HEK293 (cell line): ENCODE results near the gene SAPCD1.

Source experiments
- KLF8 ChIP-seq: fragments of 450-650 bp; formaldehyde crosslinking; IDR thresholded peaks from 2 replicates; pipeline ENCODE4 v1.5.1; 2016; ENCODE audit warnings: missing biosample characterization, missing genetic modification characterization
- PRDM10 ChIP-seq: fragments of 450-650 bp; formaldehyde crosslinking; IDR thresholded peaks from 2 replicates; pipeline ENCODE4 v1.5.1; 2016; ENCODE audit warnings: missing biosample characterization, missing genetic modification characterization
- YY1 ChIP-seq: fragments of 450-650 bp; formaldehyde crosslinking; IDR thresholded peaks from 2 replicates; pipeline ENCODE4 v1.5.1; 2018; ENCODE audit warnings: missing biosample characterization, missing genetic modification characterization
- ZBTB10 ChIP-seq: fragments of 450-650 bp; formaldehyde crosslinking; IDR thresholded peaks from 2 replicates; pipeline ENCODE4 v1.5.1; 2016; ENCODE audit warnings: missing biosample characterization, missing genetic modification characterization
- ZBTB26 ChIP-seq: fragments of 450-650 bp; formaldehyde crosslinking; optimal IDR thresholded peaks from 2 replicates; pipeline ENCODE3; 2016; ENCODE audit warnings: missing biosample characterization, mild to moderate bottlenecking, missing genetic modification characterization
- ZBTB44 ChIP-seq: fragments of 450-650 bp; IDR thresholded peaks from 2 replicates; pipeline ENCODE4 v1.5.1; 2018; ENCODE audit warnings: missing biosample characterization, mild to moderate bottlenecking, missing genetic modification characterization
- ZEB2 ChIP-seq: fragments of 450-650 bp; formaldehyde crosslinking; IDR thresholded peaks from 2 replicates; pipeline ENCODE4 v1.5.1; 2016; ENCODE audit warnings: missing biosample characterization, missing genetic modification characterization
- ZFP37 ChIP-seq: fragments of 450-650 bp; formaldehyde crosslinking; IDR thresholded peaks from 2 replicates; pipeline ENCODE4 v1.5.1; 2016; ENCODE audit warnings: missing biosample characterization, missing genetic modification characterization
- ZNF155 ChIP-seq: fragments of 450-650 bp; formaldehyde crosslinking; IDR thresholded peaks from 2 replicates; pipeline ENCODE4 v1.5.1; 2016; ENCODE audit warnings: missing biosample characterization, missing genetic modification characterization
- ZNF2 ChIP-seq: fragments of 450-650 bp; formaldehyde crosslinking; IDR thresholded peaks from 2 replicates; pipeline ENCODE4 v1.5.1; 2016; ENCODE audit warnings: missing biosample characterization, missing genetic modification characterization
- ZNF211 ChIP-seq: fragments of 450-650 bp; formaldehyde crosslinking; IDR thresholded peaks from 2 replicates; pipeline ENCODE4 v1.5.1; 2016; ENCODE audit warnings: low read depth, missing biosample characterization, missing genetic modification characterization
- ZNF37A ChIP-seq: fragments of 450-650 bp; IDR thresholded peaks from 2 replicates; pipeline ENCODE4 v1.5.1; 2018; ENCODE audit warnings: missing biosample characterization, missing genetic modification characterization
- ZNF391 ChIP-seq: fragments of 450-650 bp; formaldehyde crosslinking; IDR thresholded peaks from 2 replicates; pipeline ENCODE4 v1.5.1; 2016; ENCODE audit warnings: low read depth, missing biosample characterization, missing genetic modification characterization, borderline replicate concordance
- ZNF416 ChIP-seq: fragments of 450-650 bp; formaldehyde crosslinking; IDR thresholded peaks from 2 replicates; pipeline ENCODE4 v1.5.1; 2016; ENCODE audit warnings: missing biosample characterization, missing genetic modification characterization
- ZNF423 ChIP-seq: fragments of 450-650 bp; formaldehyde crosslinking; IDR thresholded peaks from 2 replicates; pipeline ENCODE4 v1.5.1; 2016; ENCODE audit warnings: missing biosample characterization, missing genetic modification characterization
- ZNF561 ChIP-seq: fragments of 450-650 bp; IDR thresholded peaks from 2 replicates; pipeline ENCODE4 v1.5.1; 2018; ENCODE audit warnings: missing biosample characterization, missing genetic modification characterization, borderline replicate concordance
- ZNF660 ChIP-seq: fragments of 450-650 bp; IDR thresholded peaks from 2 replicates; pipeline ENCODE4 v1.5.1; 2018; ENCODE audit warnings: missing biosample characterization, mild to moderate bottlenecking, missing genetic modification characterization
- ZNF76 ChIP-seq: fragments of 450-650 bp; formaldehyde crosslinking; IDR thresholded peaks from 2 replicates; pipeline ENCODE4; 2016; ENCODE audit warnings: low read depth, missing biosample characterization, missing genetic modification characterization, borderline replicate concordance
- ZNF776 ChIP-seq: fragments of 450-650 bp; formaldehyde crosslinking; IDR thresholded peaks from 2 replicates; pipeline ENCODE4 v1.5.0; 2017; ENCODE audit warnings: missing biosample characterization, missing genetic modification characterization, borderline replicate concordance
- TF ChIP-seq, protein P1 (sequence below): fragments of 450-650 bp; formaldehyde crosslinking; IDR thresholded peaks from 2 replicates; pipeline ENCODE4 v1.5.1; 2016; ENCODE audit warnings: missing biosample characterization, missing genetic modification characterization
- TF ChIP-seq, protein P2 (sequence below): fragments of 450-650 bp; formaldehyde crosslinking; IDR thresholded peaks from 2 replicates; pipeline ENCODE4 v1.5.1; 2016; ENCODE audit warnings: missing biosample characterization, missing genetic modification characterization
- TF ChIP-seq, protein P3 (sequence below): fragments of 450-650 bp; formaldehyde crosslinking; IDR thresholded peaks from 2 replicates; pipeline ENCODE4 v1.5.1; 2016; ENCODE audit warnings: missing biosample characterization, missing genetic modification characterization

SAPCD1 gene

GRCh38 chr6:31806470-31807272 is 44.2 kb downstream of the SAPCD1 start, which contains the start of gene LSM2 (continued):
- TF ChIP-seq, protein P1, sequence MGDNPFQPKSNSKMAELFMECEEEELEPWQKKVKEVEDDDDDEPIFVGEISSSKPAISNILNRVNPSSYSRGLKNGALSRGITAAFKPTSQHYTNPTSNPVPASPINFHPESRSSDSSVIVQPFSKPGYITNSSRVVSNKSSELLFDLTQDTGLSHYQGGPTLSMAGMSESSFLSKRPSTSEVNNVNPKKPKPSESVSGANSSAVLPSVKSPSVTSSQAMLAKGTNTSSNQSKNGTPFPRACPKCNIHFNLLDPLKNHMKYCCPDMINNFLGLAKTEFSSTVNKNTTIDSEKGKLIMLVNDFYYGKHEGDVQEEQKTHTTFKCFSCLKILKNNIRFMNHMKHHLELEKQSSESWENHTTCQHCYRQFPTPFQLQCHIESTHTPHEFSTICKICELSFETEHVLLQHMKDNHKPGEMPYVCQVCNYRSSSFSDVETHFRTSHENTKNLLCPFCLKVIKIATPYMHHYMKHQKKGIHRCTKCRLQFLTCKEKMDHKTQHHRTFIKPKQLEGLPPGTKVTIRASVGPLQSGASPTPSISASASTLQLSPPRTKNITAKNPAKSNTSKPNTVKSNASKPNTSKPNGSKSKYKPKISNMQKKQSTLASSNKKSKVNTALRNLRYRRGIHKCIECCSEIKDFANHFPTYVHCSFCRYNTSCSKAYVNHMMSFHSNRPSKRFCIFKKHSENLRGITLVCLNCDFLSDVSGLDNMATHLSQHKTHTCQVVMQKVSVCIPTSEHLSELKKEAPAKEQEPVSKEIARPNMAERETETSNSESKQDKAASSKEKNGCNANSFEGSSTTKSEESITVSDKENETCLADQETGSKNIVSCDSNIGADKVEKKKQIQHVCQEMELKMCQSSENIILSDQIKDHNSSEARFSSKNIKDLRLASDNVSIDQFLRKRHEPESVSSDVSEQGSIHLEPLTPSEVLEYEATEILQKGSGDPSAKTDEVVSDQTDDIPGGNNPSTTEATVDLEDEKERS (tag by site-specific recombination): no peak
- peak; percentile 76 for TF ChIP-seq ZFP37 (tag by site-specific recombination)
- no peak for TF ChIP-seq ZBTB44
- TF ChIP-seq ZBTB26: peak; percentile 99
- TF ChIP-seq, protein P2, sequence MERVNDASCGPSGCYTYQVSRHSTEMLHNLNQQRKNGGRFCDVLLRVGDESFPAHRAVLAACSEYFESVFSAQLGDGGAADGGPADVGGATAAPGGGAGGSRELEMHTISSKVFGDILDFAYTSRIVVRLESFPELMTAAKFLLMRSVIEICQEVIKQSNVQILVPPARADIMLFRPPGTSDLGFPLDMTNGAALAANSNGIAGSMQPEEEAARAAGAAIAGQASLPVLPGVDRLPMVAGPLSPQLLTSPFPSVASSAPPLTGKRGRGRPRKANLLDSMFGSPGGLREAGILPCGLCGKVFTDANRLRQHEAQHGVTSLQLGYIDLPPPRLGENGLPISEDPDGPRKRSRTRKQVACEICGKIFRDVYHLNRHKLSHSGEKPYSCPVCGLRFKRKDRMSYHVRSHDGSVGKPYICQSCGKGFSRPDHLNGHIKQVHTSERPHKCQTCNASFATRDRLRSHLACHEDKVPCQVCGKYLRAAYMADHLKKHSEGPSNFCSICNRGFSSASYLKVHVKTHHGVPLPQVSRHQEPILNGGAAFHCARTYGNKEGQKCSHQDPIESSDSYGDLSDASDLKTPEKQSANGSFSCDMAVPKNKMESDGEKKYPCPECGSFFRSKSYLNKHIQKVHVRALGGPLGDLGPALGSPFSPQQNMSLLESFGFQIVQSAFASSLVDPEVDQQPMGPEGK (tag by site-specific recombination): peak; percentile 81
- no peak for TF ChIP-seq ZNF155 (tag by site-specific recombination)
- TF ChIP-seq KLF8 (tag by site-specific recombination): peak; percentile 66; the same call in 1 of the 2 replicates
- peak; percentile 95 for TF ChIP-seq ZNF423
- peak; percentile 70; the same call in 1 of the 2 replicates for TF ChIP-seq YY1 (tag by site-specific recombination)
- peak; percentile 78 for TF ChIP-seq ZNF561 (tag by site-specific recombination)
- peak; percentile 89 for TF ChIP-seq ZEB2 (tag by site-specific recombination)
- TF ChIP-seq, protein P3, sequence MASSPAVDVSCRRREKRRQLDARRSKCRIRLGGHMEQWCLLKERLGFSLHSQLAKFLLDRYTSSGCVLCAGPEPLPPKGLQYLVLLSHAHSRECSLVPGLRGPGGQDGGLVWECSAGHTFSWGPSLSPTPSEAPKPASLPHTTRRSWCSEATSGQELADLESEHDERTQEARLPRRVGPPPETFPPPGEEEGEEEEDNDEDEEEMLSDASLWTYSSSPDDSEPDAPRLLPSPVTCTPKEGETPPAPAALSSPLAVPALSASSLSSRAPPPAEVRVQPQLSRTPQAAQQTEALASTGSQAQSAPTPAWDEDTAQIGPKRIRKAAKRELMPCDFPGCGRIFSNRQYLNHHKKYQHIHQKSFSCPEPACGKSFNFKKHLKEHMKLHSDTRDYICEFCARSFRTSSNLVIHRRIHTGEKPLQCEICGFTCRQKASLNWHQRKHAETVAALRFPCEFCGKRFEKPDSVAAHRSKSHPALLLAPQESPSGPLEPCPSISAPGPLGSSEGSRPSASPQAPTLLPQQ: peak; percentile 52
- TF ChIP-seq ZNF76 (tag by site-specific recombination): peak; percentile 93
- peak; percentile 78; the same call in 1 of the 2 replicates for TF ChIP-seq ZBTB10
- TF ChIP-seq ZNF2 (tag by site-specific recombination): peak; percentile 45; the same call in 1 of the 2 replicates
- TF ChIP-seq ZNF416 (tag by site-specific recombination): no peak
- no peak for TF ChIP-seq ZNF211
- TF ChIP-seq ZNF391: 0 out of 2 replicates have a peak, but pooled peaks have one; percentile 47
- no peak for TF ChIP-seq ZNF776 (tag by site-specific recombination)
- TF ChIP-seq PRDM10 (tag by site-specific recombination): peak; percentile 77
- peak; percentile 45 for TF ChIP-seq ZNF660 (tag by site-specific recombination)
- TF ChIP-seq ZNF37A (tag by site-specific recombination): no peak
